Hematopoietic multipotent progenitor cell (in vitro differentiated cells): Measurements from ENCODE around the gene WWOX. TPM values are rescaled to one million over a fixed set of nuclear protein-coding genes. Genes with fewer than 3 reads are reported as not detected.

ENCODE experiments used
- DNase-seq, 3 donors: peaks; one replicate each; pipeline ENCODE4 v3.0.0-alpha.2; 2011 to 2015; ENCODE audit warnings: low read depth in 2 of 3, low spot score in 2 of 3
- total RNA-seq: library from RNA; depleted of rRNA; stranded (reverse); fragments of >200 nt; gene quantifications from one replicate; pipeline ENCODE4 v1.2.3, GENCODE V29; 2012

Gene WWOX
- total RNA-seq, 1 donor, result 24.8 TPM

GRCh38 chr16:78102865-78103264 lies 3.4 kb downstream of the WWOX start:
- no peak for DNase-seq

- no peak for DNase-seq
These were observed 6.1 kb downstream of the WWOX start for GRCh38 chr16:78105517-78105916.

GRCh38 chr16:78106686-78107085 lies 7.2 kb downstream of the WWOX start:
- DNase-seq, result no peak

GRCh38 chr16:78108451-78108850 lies 9.0 kb downstream of the WWOX start:
- no peak for DNase-seq

- DNase-seq, result no peak
These were observed 13.8 kb downstream of the WWOX start for GRCh38 chr16:78113258-78113657.

GRCh38 chr16:78115659-78116058 lies 16.2 kb downstream of the WWOX start:
- no peak for DNase-seq

GRCh38 chr16:78116946-78117345 lies 17.5 kb downstream of the WWOX start:
- peak in 1 of 3 donors; percentile 43 for DNase-seq

GRCh38 chr16:78117391-78117790 lies 17.9 kb downstream of the WWOX start:
- DNase-seq, result peak in 2 of 3 donors; percentile 11 to 35

- DNase-seq, result no peak
These were observed 19.1 kb downstream of the WWOX start for GRCh38 chr16:78118469-78119025.

- DNase-seq, result peak in 2 of 3 donors; percentile 48 to 85
These were observed 23.4 kb downstream of the WWOX start for GRCh38 chr16:78122774-78123315.

GRCh38 chr16:78125112-78125844 lies 25.8 kb downstream of the WWOX start:
- DNase-seq, result no peak

- DNase-seq, result no peak
These were observed 27.2 kb downstream of the WWOX start for GRCh38 chr16:78126662-78127061.

- no peak for DNase-seq
These were observed 27.7 kb downstream of the WWOX start for GRCh38 chr16:78127130-78127529.

- DNase-seq, result no peak
These were observed 29.5 kb downstream of the WWOX start for GRCh38 chr16:78128913-78129312.

- no peak for DNase-seq
These were observed 29.9 kb downstream of the WWOX start for GRCh38 chr16:78129349-78129748.

- no peak for DNase-seq
These were observed 30.7 kb downstream of the WWOX start for GRCh38 chr16:78130083-78130608.

GRCh38 chr16:78130950-78131349 lies 31.5 kb downstream of the WWOX start:
- no peak for DNase-seq

GRCh38 chr16:78133919-78134318 lies 34.5 kb downstream of the WWOX start:
- no peak for DNase-seq

GRCh38 chr16:78134944-78135619 lies 35.6 kb downstream of the WWOX start:
- no peak for DNase-seq

- DNase-seq, result no peak
These were observed 37.7 kb downstream of the WWOX start for GRCh38 chr16:78137179-78137578.
